ENCODE results near the gene SUSD4.

GRCh38 chr1:223341121-223341520 is 22.9 kb downstream of the SUSD4 start:
- TF ChIP-seq CTCF (IDR thresholded peaks at IDR 0.05) (no peak), POLR2A (IDR thresholded peaks at IDR 0.05) (no peak)

Data from adrenal gland (tissue), 5 donors.